ES-I3 (cell line): ENCODE results near the gene PBX1.
A peak's percentile ranks its signal among the peaks of the same experiment; 100 is the strongest.

ENCODE experiments used
- H3K36me3 ChIP-seq: 2 replicates; pipeline ENCODE4 v1.6.1; 2013; ENCODE audit warnings: mild to moderate bottlenecking, low read length, control low read depth, moderate library complexity; ENCODE audit not compliant: insufficient read depth
- H3K4me1 ChIP-seq: 2 replicates; pipeline ENCODE4 v1.6.1; 2013; ENCODE audit warnings: mild to moderate bottlenecking, control low read depth, low read length; ENCODE audit not compliant: insufficient read depth
- H3K9ac ChIP-seq: 2 replicates; pipeline ENCODE4 v1.6.1; 2013; ENCODE audit warnings: low read depth, mild to moderate bottlenecking, low read length, moderate library complexity
- H3K9me3 ChIP-seq: 2 replicates; pipeline ENCODE4 v1.6.1; 2013; ENCODE audit warnings: mild to moderate bottlenecking, low read length, moderate library complexity; ENCODE audit not compliant: control insufficient read depth, insufficient read depth

PBX1 gene

GRCh38 chr1:164560121-164560541, 1.1 kb downstream of the PBX1 start:
- Histone ChIP-seq H3K9ac (peak overlapping the region; percentile 82), H3K4me1 (peaks cover 29% of the 10 kb centered on the region), H3K9me3 (no peaks in the 10 kb centered on the region), H3K36me3 (no peaks in the 10 kb centered on the region)

- Histone ChIP-seq H3K36me3 (no peaks in the 10 kb centered on the region), H3K4me1 (peaks cover 33% of the 10 kb centered on the region), H3K9me3 (no peaks in the 10 kb centered on the region), H3K9ac (peak overlapping the region; percentile 82)
Observed at GRCh38 chr1:164560556-164560955, 1.6 kb downstream of the PBX1 start.

- Histone ChIP-seq H3K9me3 (no peaks in the 10 kb centered on the region), H3K9ac (peak overlapping the region; percentile 82), H3K36me3 (no peaks in the 10 kb centered on the region), H3K4me1 (peaks cover 38% of the 10 kb centered on the region)
Observed at GRCh38 chr1:164561007-164561406, 2.0 kb downstream of the PBX1 start.

- H3K36me3 ChIP-seq: no peaks in the 10 kb centered on the region
- peak overlapping the region; percentile 82; the same call in 1 of the 2 replicates for H3K9ac ChIP-seq
- H3K9me3 ChIP-seq: no peaks in the 10 kb centered on the region
- peaks cover 40% of the 10 kb centered on the region for H3K4me1 ChIP-seq
Observed at GRCh38 chr1:164561472-164561871, 2.5 kb downstream of the PBX1 start.

GRCh38 chr1:164562061-164562460, 3.1 kb downstream of the PBX1 start:
- Histone ChIP-seq H3K9ac (peak overlapping the region; percentile 30; the same call in 1 of the 2 replicates), H3K36me3 (no peaks in the 10 kb centered on the region), H3K4me1 (peaks cover 45% of the 10 kb centered on the region), H3K9me3 (no peaks in the 10 kb centered on the region)

GRCh38 chr1:164562511-164562910, 3.5 kb downstream of the PBX1 start:
- H3K9me3 ChIP-seq: no peaks in the 10 kb centered on the region
- H3K36me3 ChIP-seq: no peaks in the 10 kb centered on the region
- peaks cover 48% of the 10 kb centered on the region for H3K4me1 ChIP-seq
- peak overlapping the region; percentile 30; the same call in 1 of the 2 replicates for H3K9ac ChIP-seq

- Histone ChIP-seq H3K9me3 (no peaks in the 10 kb centered on the region), H3K36me3 (no peaks in the 10 kb centered on the region), H3K9ac (no peak overlapping the region; the same call in 1 of the 2 replicates), H3K4me1 (peaks cover 42% of the 10 kb centered on the region)
Observed at GRCh38 chr1:164562947-164563520, 4.0 kb downstream of the PBX1 start.

- Histone ChIP-seq H3K4me1 (peaks cover 40% of the 10 kb centered on the region), H3K9ac (no peak overlapping the region), H3K9me3 (no peaks in the 10 kb centered on the region), H3K36me3 (no peaks in the 10 kb centered on the region; the same call in 1 of the 2 replicates)
Observed at GRCh38 chr1:164563721-164564360, 4.9 kb downstream of the PBX1 start.

GRCh38 chr1:164564378-164564777, 5.4 kb downstream of the PBX1 start:
- H3K4me1 ChIP-seq: peaks cover 40% of the 10 kb centered on the region

GRCh38 chr1:164565357-164565756, 6.4 kb downstream of the PBX1 start:
- Histone ChIP-seq H3K36me3 (no peaks in the 10 kb centered on the region; the same call in 1 of the 2 replicates), H3K4me1 (peaks cover 40% of the 10 kb centered on the region), H3K9me3 (no peaks in the 10 kb centered on the region), H3K9ac (peak overlapping the region; percentile 13; the same call in 1 of the 2 replicates)

More at GRCh38 chr1:164564378-164564777, 5.4 kb downstream of the PBX1 start:
- no peaks in the 10 kb centered on the region for H3K9me3 ChIP-seq
- no peak overlapping the region for H3K9ac ChIP-seq
- no peaks in the 10 kb centered on the region; the same call in 1 of the 2 replicates for H3K36me3 ChIP-seq

GRCh38 chr1:164567774-164568173, 8.8 kb downstream of the PBX1 start:
- Histone ChIP-seq H3K4me1 (peaks cover 40% of the 10 kb centered on the region), H3K36me3 (no peaks in the 10 kb centered on the region; the same call in 1 of the 2 replicates), H3K9me3 (peaks cover 4% of the 10 kb centered on the region; the same call in 1 of the 2 replicates), H3K9ac (no peak overlapping the region)

GRCh38 chr1:164569241-164569640, 10.3 kb downstream of the PBX1 start:
- Histone ChIP-seq H3K4me1 (peaks cover 26% of the 10 kb centered on the region), H3K9ac (no peak overlapping the region), H3K9me3 (peaks cover 4% of the 10 kb centered on the region; the same call in 1 of the 2 replicates), H3K36me3 (no peaks in the 10 kb centered on the region; the same call in 1 of the 2 replicates)

GRCh38 chr1:164569866-164570265, 10.9 kb downstream of the PBX1 start:
- Histone ChIP-seq H3K4me1 (peaks cover 25% of the 10 kb centered on the region), H3K36me3 (no peaks in the 10 kb centered on the region; the same call in 1 of the 2 replicates), H3K9ac (no peak overlapping the region), H3K9me3 (peaks cover 4% of the 10 kb centered on the region; the same call in 1 of the 2 replicates)

GRCh38 chr1:164571333-164571732, 12.3 kb downstream of the PBX1 start:
- H3K36me3 ChIP-seq: no peaks in the 10 kb centered on the region; the same call in 1 of the 2 replicates
- H3K9ac ChIP-seq: no peak overlapping the region
- peaks cover 4% of the 10 kb centered on the region; the same call in 1 of the 2 replicates for H3K9me3 ChIP-seq
- peaks cover 13% of the 10 kb centered on the region; the same call in 1 of the 2 replicates for H3K4me1 ChIP-seq
